HepG2 (cell line): ENCODE data around the gene GALNT10.

ENCODE experiments used
- ATF1 ChIP-seq: IDR thresholded peaks from 2 replicates; pipeline ENCODE4 v1.6.1; 2016; ENCODE audit warnings: mild to moderate bottlenecking, control low read depth
- EP300 ChIP-seq, 3 experiments: sonication (generic) in 1 of 3; formaldehyde crosslinking in 1 of 3; IDR thresholded peaks; 2 replicates each; pipeline versions ENCODE4 v1.5.1 to v1.6.1; 2011 to 2020; ENCODE audit warnings: low read depth in 2 of 3, low read length in 2 of 3, borderline replicate concordance in 1 of 3, improper control_type of control experiment in 1 of 3, mild to moderate bottlenecking in 1 of 3, missing genetic modification reagents in 1 of 3, moderate library complexity in 1 of 3
- JUN ChIP-seq: sonication (generic); formaldehyde crosslinking; IDR thresholded peaks from 2 replicates; pipeline ENCODE4 v1.4.0; 2020; ENCODE audit warnings: mild to moderate bottlenecking, missing genetic modification reagents
- POLR2AphosphoS5 ChIP-seq: IDR thresholded peaks from 2 replicates; pipeline ENCODE4 v1.6.1; 2012; ENCODE audit warnings: low read depth, low read length
- ZBTB42 ChIP-seq: sonication (generic); formaldehyde crosslinking; IDR thresholded peaks from 2 replicates; pipeline ENCODE4 v1.5.0; 2020; ENCODE audit warnings: mild to moderate bottlenecking, missing genetic modification reagents
- ZNF24 ChIP-seq: fragments of 450-650 bp; IDR thresholded peaks from 2 replicates; pipeline ENCODE4 v1.6.1; 2017; ENCODE audit warnings: antibody characterized with exemption, mild to moderate bottlenecking
- TF ChIP-seq, protein P1 (sequence below): sonication (generic); formaldehyde crosslinking; IDR thresholded peaks from 2 replicates; pipeline ENCODE4 v1.5.0; 2020; ENCODE audit warnings: mild to moderate bottlenecking, missing genetic modification reagents, moderate library complexity
- TF ChIP-seq, protein P2 (sequence below): sonication (generic); formaldehyde crosslinking; IDR thresholded peaks from 2 replicates; pipeline ENCODE4 v1.4.0; 2020; ENCODE audit warnings: missing genetic modification reagents
- TF ChIP-seq, protein P3 (sequence below): IDR thresholded peaks from 2 replicates; pipeline ENCODE4 v1.6.1; 2016
- TF ChIP-seq, protein P4 (sequence below): sonication (generic); formaldehyde crosslinking; IDR thresholded peaks from 2 replicates; pipeline ENCODE4 v1.5.0; 2020; ENCODE audit warnings: missing genetic modification reagents, mild to moderate bottlenecking, borderline replicate concordance

DNA sequence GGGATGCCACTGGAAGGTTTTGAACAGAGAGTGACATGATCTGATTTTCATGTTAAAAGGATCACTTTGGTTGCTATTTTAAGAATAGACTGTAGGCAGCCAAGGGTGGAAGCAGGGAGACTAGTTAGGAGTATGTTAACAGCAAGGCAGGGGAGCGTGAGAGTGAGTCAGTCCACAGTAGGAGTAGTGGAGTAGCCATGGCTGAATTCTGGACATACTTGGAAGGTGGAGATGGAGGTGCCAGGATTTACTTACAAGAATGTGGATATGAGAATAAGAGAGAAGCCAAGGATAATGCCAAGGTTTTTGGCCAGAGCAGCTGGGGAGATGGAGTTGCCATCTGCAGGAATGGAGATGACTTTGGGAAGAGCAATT, 118.8 kb downstream of the GALNT10 start:
- TF ChIP-seq EP300 (IDR thresholded peaks at IDR 0.05; ENCODE audit: low read depth in 2 of 2, low read length in 2 of 2), result no peak
- no peak for TF ChIP-seq EP300 (CRISPR knock-in tag; IDR thresholded peaks at IDR 0.05; ENCODE audit: borderline replicate concordance)
- TF ChIP-seq, protein P1, sequence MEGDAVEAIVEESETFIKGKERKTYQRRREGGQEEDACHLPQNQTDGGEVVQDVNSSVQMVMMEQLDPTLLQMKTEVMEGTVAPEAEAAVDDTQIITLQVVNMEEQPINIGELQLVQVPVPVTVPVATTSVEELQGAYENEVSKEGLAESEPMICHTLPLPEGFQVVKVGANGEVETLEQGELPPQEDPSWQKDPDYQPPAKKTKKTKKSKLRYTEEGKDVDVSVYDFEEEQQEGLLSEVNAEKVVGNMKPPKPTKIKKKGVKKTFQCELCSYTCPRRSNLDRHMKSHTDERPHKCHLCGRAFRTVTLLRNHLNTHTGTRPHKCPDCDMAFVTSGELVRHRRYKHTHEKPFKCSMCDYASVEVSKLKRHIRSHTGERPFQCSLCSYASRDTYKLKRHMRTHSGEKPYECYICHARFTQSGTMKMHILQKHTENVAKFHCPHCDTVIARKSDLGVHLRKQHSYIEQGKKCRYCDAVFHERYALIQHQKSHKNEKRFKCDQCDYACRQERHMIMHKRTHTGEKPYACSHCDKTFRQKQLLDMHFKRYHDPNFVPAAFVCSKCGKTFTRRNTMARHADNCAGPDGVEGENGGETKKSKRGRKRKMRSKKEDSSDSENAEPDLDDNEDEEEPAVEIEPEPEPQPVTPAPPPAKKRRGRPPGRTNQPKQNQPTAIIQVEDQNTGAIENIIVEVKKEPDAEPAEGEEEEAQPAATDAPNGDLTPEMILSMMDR, result no peak
- TF ChIP-seq ZBTB42 (CRISPR knock-in tag), result no peak
- no peak for TF ChIP-seq ATF1 (CRISPR knock-in tag)
- no peak for TF ChIP-seq ZNF24
- TF ChIP-seq, protein P2, sequence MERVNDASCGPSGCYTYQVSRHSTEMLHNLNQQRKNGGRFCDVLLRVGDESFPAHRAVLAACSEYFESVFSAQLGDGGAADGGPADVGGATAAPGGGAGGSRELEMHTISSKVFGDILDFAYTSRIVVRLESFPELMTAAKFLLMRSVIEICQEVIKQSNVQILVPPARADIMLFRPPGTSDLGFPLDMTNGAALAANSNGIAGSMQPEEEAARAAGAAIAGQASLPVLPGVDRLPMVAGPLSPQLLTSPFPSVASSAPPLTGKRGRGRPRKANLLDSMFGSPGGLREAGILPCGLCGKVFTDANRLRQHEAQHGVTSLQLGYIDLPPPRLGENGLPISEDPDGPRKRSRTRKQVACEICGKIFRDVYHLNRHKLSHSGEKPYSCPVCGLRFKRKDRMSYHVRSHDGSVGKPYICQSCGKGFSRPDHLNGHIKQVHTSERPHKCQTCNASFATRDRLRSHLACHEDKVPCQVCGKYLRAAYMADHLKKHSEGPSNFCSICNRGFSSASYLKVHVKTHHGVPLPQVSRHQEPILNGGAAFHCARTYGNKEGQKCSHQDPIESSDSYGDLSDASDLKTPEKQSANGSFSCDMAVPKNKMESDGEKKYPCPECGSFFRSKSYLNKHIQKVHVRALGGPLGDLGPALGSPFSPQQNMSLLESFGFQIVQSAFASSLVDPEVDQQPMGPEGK (CRISPR knock-in tag), result no peak
- TF ChIP-seq, protein P3, sequence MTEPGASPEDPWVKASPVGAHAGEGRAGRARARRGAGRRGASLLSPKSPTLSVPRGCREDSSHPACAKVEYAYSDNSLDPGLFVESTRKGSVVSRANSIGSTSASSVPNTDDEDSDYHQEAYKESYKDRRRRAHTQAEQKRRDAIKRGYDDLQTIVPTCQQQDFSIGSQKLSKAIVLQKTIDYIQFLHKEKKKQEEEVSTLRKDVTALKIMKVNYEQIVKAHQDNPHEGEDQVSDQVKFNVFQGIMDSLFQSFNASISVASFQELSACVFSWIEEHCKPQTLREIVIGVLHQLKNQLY (CRISPR knock-in tag), result no peak
- no peak for TF ChIP-seq POLR2AphosphoS5
- TF ChIP-seq JUN (CRISPR knock-in tag), result no peak
- TF ChIP-seq, protein P4, sequence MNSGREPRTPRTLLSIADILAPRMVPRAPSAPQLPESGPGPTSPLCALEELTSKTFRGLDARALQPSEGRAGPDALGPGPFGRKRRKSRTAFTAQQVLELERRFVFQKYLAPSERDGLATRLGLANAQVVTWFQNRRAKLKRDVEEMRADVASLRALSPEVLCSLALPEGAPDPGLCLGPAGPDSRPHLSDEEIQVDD (CRISPR knock-in tag), result no peak
